ENCODE data around the gene SUN2.
A peak's percentile ranks its signal among the peaks of the same experiment; 100 is the strongest.

Gene SUN2

DNA sequence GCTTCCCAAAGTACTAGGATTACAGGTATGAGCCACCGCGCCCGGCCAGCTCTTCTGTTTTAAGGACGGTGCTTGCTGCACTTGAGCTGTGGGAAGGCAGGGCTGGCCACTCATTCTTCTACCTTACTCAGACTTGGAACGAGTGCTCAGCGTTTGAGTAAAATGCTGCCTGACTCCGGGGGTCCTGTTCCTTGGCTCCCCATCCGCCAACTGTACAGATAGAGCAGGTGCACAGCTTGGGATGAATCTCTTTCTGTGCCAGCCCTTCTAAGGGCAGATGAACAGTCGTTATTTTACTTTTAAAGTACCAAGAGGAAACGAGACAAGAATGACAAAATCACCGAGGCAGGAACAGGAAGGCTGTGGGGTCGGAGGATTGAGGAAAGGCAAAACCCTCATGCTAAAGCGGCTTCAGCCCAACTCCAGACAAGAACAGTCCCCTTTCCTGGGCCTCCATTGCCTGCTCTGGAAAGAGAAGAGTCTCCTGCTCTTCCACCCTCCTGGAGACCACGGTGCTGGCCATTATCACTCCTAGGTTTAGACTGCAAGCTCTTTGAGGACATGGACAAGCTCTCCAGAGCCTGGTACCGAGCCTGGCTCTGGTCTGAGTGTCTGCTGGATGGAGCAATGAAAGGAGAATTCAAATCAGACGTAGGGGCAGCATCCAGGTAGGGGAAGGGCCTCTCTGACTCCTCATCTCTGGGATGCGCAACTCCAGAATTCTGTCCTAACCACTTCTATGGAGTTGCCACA is 1.1 kb upstream of the SUN2 start:
- ATAC-seq (replicated peaks; ENCODE audit: extremely low read depth, poor library complexity, severe bottlenecking) (no peak), DNase-seq (ENCODE audit: low spot score in 2 of 2) (no peak)
- no peaks in the 10 kb centered on the region for H3K9me3 Mint-ChIP-seq
- peaks cover 58% of the 10 kb centered on the region for H3K4me1 Mint-ChIP-seq
- peak overlapping the region; percentile 92 for H3K27ac Mint-ChIP-seq (ENCODE audit: low read depth)
- peaks cover 36% of the 10 kb centered on the region for H3K36me3 Mint-ChIP-seq (ENCODE audit: insufficient read depth)
- no peaks in the 10 kb centered on the region for H3K27me3 Mint-ChIP-seq
- peak overlapping the region; percentile 89 for H3K4me3 Mint-ChIP-seq

GRCh38 chr22:38755155-38755910 is 465 bp downstream of the SUN2 start:
- ATAC-seq (replicated peaks; ENCODE audit: extremely low read depth, poor library complexity, severe bottlenecking), result peak; percentile 10
- peaks cover 52% of the 10 kb centered on the region for H3K36me3 Mint-ChIP-seq (ENCODE audit: insufficient read depth)
- peak overlapping the region; percentile 93 for H3K27ac Mint-ChIP-seq (ENCODE audit: low read depth)
- no peaks in the 10 kb centered on the region for H3K27me3 Mint-ChIP-seq
- peak overlapping the region; percentile 98 for H3K4me3 Mint-ChIP-seq
- DNase-seq (ENCODE audit: low spot score in 2 of 2), result peak in 1 of 2 donors; percentile 32
- no peaks in the 10 kb centered on the region for H3K9me3 Mint-ChIP-seq
- H3K4me1 Mint-ChIP-seq, result peaks cover 71% of the 10 kb centered on the region

- Mint-ChIP-seq H3K36me3 (ENCODE audit: insufficient read depth) (peaks cover 57% of the 10 kb centered on the region), H3K9me3 (no peaks in the 10 kb centered on the region), H3K4me3 (peak overlapping the region; percentile 98), H3K27me3 (no peaks in the 10 kb centered on the region), H3K4me1 (peaks cover 77% of the 10 kb centered on the region), H3K27ac (ENCODE audit: low read depth) (peak overlapping the region; percentile 93)
- DNase-seq (ENCODE audit: low spot score in 2 of 2) (no peak), ATAC-seq (replicated peaks; ENCODE audit: extremely low read depth, poor library complexity, severe bottlenecking) (no peak)
These were observed 1.0 kb downstream of the SUN2 start for GRCh38 chr22:38754751-38755154.

DNA sequence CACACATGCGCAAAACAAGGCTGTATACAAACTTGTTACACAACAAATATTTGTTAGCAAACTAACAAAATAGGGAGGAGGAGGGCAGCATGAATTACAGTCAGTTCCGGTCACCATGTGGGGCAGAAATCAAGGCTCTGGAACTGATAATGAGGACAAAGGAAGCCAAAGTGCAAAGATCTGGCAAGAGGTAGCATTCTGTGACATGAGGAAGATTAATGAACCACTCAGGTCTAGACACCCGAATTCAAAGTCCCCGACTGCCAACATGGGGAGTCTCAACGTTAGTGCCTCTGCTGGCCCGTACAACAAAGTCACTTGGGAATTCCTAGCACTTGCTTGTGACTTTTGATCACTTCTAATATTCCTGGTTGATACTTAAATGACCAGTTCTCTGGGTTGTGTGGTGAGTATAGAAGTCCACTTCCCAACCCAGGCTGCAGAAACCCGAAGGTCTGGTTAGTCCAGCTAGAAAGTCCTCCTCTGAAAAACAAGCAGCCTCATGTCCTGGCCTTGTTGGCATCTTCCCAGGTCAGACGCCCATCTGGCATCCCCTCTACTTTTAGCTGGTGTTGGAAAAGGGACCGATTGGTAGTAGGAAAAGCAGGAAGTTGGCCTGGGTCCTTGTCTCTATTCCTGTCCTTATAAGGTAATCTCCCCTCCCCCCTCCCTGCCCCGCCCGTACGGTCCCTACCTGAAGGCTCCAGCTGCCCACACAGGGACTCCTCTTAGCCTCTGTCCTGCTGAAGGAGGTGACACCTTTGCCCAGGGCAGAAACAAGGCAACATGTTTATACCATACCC is 1.6 kb downstream of the SUN2 start:
- peaks cover 81% of the 10 kb centered on the region for H3K4me1 Mint-ChIP-seq
- H3K27me3 Mint-ChIP-seq, result no peaks in the 10 kb centered on the region
- ATAC-seq (replicated peaks; ENCODE audit: extremely low read depth, poor library complexity, severe bottlenecking) (no peak), DNase-seq (ENCODE audit: low spot score in 2 of 2) (no peak)
- peak overlapping the region; percentile 93 for H3K27ac Mint-ChIP-seq (ENCODE audit: low read depth)
- H3K4me3 Mint-ChIP-seq, result peak overlapping the region; percentile 98
- H3K9me3 Mint-ChIP-seq, result no peaks in the 10 kb centered on the region
- peaks cover 63% of the 10 kb centered on the region for H3K36me3 Mint-ChIP-seq (ENCODE audit: insufficient read depth)

- H3K36me3 Mint-ChIP-seq (ENCODE audit: insufficient read depth), result peaks cover 85% of the 10 kb centered on the region
These were observed 4.1 kb downstream of the SUN2 start for GRCh38 chr22:38751422-38752346.

GRCh38 chr22:38751066-38751421 is 4.8 kb downstream of the SUN2 start:
- Mint-ChIP-seq H3K9me3 (no peaks in the 10 kb centered on the region), H3K36me3 (ENCODE audit: insufficient read depth) (peaks cover 87% of the 10 kb centered on the region), H3K27me3 (no peaks in the 10 kb centered on the region), H3K27ac (ENCODE audit: low read depth) (peak overlapping the region; percentile 93), H3K4me3 (peak overlapping the region; percentile 98), H3K4me1 (peaks cover 56% of the 10 kb centered on the region)
- ATAC-seq (replicated peaks; ENCODE audit: extremely low read depth, poor library complexity, severe bottlenecking) (no peak), DNase-seq (ENCODE audit: low spot score in 2 of 2) (no peak)

More at GRCh38 chr22:38751422-38752346, 4.1 kb downstream of the SUN2 start:
- Mint-ChIP-seq H3K4me3 (peak overlapping the region; percentile 98), H3K4me1 (peaks cover 58% of the 10 kb centered on the region), H3K27me3 (no peaks in the 10 kb centered on the region), H3K9me3 (no peaks in the 10 kb centered on the region), H3K27ac (ENCODE audit: low read depth) (peak overlapping the region; percentile 93)
- ATAC-seq (replicated peaks; ENCODE audit: extremely low read depth, poor library complexity, severe bottlenecking), result peak; percentile 61
- peak; percentile 53 to 76 for DNase-seq (ENCODE audit: low spot score in 2 of 2)

DNA sequence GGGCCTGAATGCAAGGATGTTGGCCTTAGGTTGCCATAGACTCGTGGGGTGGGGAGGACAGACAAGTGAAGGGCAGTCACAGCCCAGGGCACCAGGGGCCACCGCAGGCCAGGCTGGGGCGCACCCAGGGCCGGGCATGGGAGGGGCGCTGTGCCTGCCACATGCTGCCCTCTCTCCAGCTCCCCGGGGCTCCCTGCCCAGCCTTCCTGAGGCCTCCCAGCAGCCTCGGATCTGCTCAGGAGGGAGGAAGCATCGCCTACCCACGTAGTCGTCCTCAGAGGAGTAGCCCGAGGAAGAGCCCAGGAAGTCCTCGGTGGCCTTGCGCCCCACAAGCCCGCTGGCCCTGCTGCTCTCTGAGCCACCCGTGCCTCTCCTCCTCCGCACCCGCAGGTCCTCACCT is 5.2 kb downstream of the SUN2 start:
- H3K4me3 Mint-ChIP-seq, result peak overlapping the region; percentile 98
- H3K4me1 Mint-ChIP-seq, result peaks cover 56% of the 10 kb centered on the region

DNA sequence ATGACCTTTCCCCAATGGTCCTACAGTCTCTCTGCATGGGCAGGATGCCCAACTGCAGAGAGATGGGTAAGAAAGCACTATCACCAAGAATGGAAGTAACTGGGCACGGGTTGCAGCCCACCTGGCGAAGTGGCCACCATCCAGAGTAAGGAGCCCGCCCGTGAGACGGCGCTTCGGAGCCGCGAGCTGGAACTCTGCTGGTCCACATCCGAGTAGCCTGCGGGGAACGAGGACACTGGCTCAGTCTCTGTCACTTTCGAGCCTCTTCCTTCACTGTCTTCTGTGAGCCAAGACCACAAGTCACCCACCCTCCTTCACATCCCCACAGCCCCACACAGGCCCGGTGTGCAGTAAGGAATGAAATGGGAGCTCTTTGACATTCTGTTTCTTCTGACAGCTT is 5.7 kb downstream of the SUN2 start:
- H3K27ac Mint-ChIP-seq (ENCODE audit: low read depth), result peak overlapping the region; percentile 93
- no peaks in the 10 kb centered on the region for H3K27me3 Mint-ChIP-seq
- no peak for ATAC-seq (replicated peaks; ENCODE audit: extremely low read depth, poor library complexity, severe bottlenecking)
- no peak for DNase-seq (ENCODE audit: low spot score in 2 of 2)
- peaks cover 92% of the 10 kb centered on the region for H3K36me3 Mint-ChIP-seq (ENCODE audit: insufficient read depth)
- H3K9me3 Mint-ChIP-seq, result no peaks in the 10 kb centered on the region
- H3K4me1 Mint-ChIP-seq, result peaks cover 53% of the 10 kb centered on the region
- H3K4me3 Mint-ChIP-seq, result peak overlapping the region; percentile 98

More for the DNA sequence above, 5.2 kb downstream of the SUN2 start:
- DNase-seq (ENCODE audit: low spot score in 2 of 2) (no peak), ATAC-seq (replicated peaks; ENCODE audit: extremely low read depth, poor library complexity, severe bottlenecking) (no peak)
- H3K27me3 Mint-ChIP-seq, result no peaks in the 10 kb centered on the region
- peaks cover 89% of the 10 kb centered on the region for H3K36me3 Mint-ChIP-seq (ENCODE audit: insufficient read depth)
- H3K27ac Mint-ChIP-seq (ENCODE audit: low read depth), result peak overlapping the region; percentile 93
- no peaks in the 10 kb centered on the region for H3K9me3 Mint-ChIP-seq

GRCh38 chr22:38748487-38749136 is 7.2 kb downstream of the SUN2 start:
- Mint-ChIP-seq H3K27me3 (no peaks in the 10 kb centered on the region), H3K36me3 (ENCODE audit: insufficient read depth) (peaks cover 96% of the 10 kb centered on the region), H3K9me3 (no peaks in the 10 kb centered on the region), H3K4me1 (peaks cover 45% of the 10 kb centered on the region), H3K27ac (ENCODE audit: low read depth) (peak overlapping the region; percentile 93), H3K4me3 (peak overlapping the region; percentile 37)
- DNase-seq (ENCODE audit: low spot score in 2 of 2) (no peak), ATAC-seq (replicated peaks; ENCODE audit: extremely low read depth, poor library complexity, severe bottlenecking) (no peak)

- Mint-ChIP-seq H3K4me3 (no peak overlapping the region), H3K27me3 (no peaks in the 10 kb centered on the region), H3K36me3 (ENCODE audit: insufficient read depth) (peaks cover 97% of the 10 kb centered on the region), H3K27ac (ENCODE audit: low read depth) (no peak overlapping the region), H3K9me3 (no peaks in the 10 kb centered on the region), H3K4me1 (peaks cover 18% of the 10 kb centered on the region)
- ATAC-seq (replicated peaks; ENCODE audit: extremely low read depth, poor library complexity, severe bottlenecking) (no peak), DNase-seq (ENCODE audit: low spot score in 2 of 2) (no peak)
These were observed 9.9 kb downstream of the SUN2 start for GRCh38 chr22:38745676-38746460.

DNA sequence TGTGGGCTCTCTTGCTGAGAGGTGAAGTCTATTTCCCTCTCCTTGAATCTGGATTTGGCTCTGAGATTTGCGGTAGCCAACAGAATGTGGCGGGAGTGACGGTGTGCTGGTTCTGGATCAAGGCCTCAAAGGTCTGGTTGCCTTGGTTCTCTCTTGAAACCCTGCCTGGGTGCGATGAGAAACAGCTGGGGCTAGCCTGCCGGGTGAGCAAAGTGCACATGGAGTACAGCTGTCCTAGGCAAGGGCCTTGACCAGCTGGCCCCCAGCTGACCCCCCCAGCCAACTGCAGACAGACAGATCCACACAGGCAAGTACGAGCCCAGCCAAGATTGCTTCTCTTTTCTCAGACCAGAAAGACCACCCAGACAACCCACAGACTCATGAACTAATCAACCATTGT is 10.8 kb downstream of the SUN2 start:
- Mint-ChIP-seq H3K4me1 (peaks cover 11% of the 10 kb centered on the region), H3K27ac (ENCODE audit: low read depth) (no peak overlapping the region), H3K27me3 (no peaks in the 10 kb centered on the region), H3K4me3 (no peak overlapping the region), H3K9me3 (no peaks in the 10 kb centered on the region), H3K36me3 (ENCODE audit: insufficient read depth) (peaks cover 92% of the 10 kb centered on the region)
- DNase-seq (ENCODE audit: low spot score in 2 of 2), result no peak
- ATAC-seq (replicated peaks; ENCODE audit: extremely low read depth, poor library complexity, severe bottlenecking), result no peak

Measured in central memory CD8-positive, alpha-beta T cell (primary cell).